DMS153 treated with DMSO at 0.1 percent for 48 hours (cell line): Measurements from ENCODE around the gene GPN2.
"Not testable (repeated sequence)": the region's sequence is repeated elsewhere in the genome, so short reads cannot be mapped to it uniquely, and the experiment has no call there.

Experiments
- DNase-seq: peaks from one replicate; lab custom pipeline; 2025; ENCODE audit not compliant: unreplicated experiment; lab: John Stamatoyannopoulos, UW

The GPN2 gene

GRCh38 chr1:26900815-26901511 lies 10.9 kb upstream of the GPN2 start:
- no peak for DNase-seq

- DNase-seq, result peak; percentile 96
Observed at GRCh38 chr1:26900001-26900814, 10.1 kb upstream of the GPN2 start, which contains the start of gene GPATCH3. GPATCH3 (minus strand) TSS chr1:26900467; CDS start chr1:26900442, 25 bp downstream.

- DNase-seq, result no peak
Observed at GRCh38 chr1:26897351-26897750, 7.3 kb upstream of the GPN2 start.

- DNase-seq, result no peak
Observed at GRCh38 chr1:26894263-26894662, 4.2 kb upstream of the GPN2 start.

GRCh38 chr1:26890467-26890796 lies 349 bp upstream of the GPN2 start:
- DNase-seq, result no peak

- DNase-seq, result no peak
Observed at GRCh38 chr1:26888231-26888630, 1.9 kb downstream of the GPN2 start.

- no peak for DNase-seq
Observed at GRCh38 chr1:26887125-26887524, 3.0 kb downstream of the GPN2 start.

GRCh38 chr1:26882696-26883463 lies 7.2 kb downstream of the GPN2 start:
- no peak for DNase-seq

- DNase-seq, result not testable (repeated sequence)
Observed at GRCh38 chr1:26881611-26882010, 8.5 kb downstream of the GPN2 start.

- DNase-seq, result no peak
Observed at GRCh38 chr1:26879793-26880192, 10.3 kb downstream of the GPN2 start.

GRCh38 chr1:26877326-26877725 lies 12.8 kb downstream of the GPN2 start:
- DNase-seq, result no peak

GRCh38 chr1:26874896-26875295 lies 15.2 kb downstream of the GPN2 start:
- no peak for DNase-seq

- not testable (repeated sequence) for DNase-seq
Observed at GRCh38 chr1:26873097-26873496, 17.0 kb downstream of the GPN2 start.

- DNase-seq, result peak; percentile 100
Observed at GRCh38 chr1:26864610-26865480, 25.2 kb downstream of the GPN2 start.

GRCh38 chr1:26863685-26864077 lies 26.4 kb downstream of the GPN2 start:
- DNase-seq, result no peak

GRCh38 chr1:26862781-26863684 lies 27.1 kb downstream of the GPN2 start, which contains the start of gene SFN:
SFN (plus strand) TSS chr1:26863149; CDS start chr1:26863213, 64 bp downstream.
- peak; percentile 99 for DNase-seq

- DNase-seq, result peak; percentile 8
Observed at GRCh38 chr1:26861889-26862378, 28.1 kb downstream of the GPN2 start.

GRCh38 chr1:26861286-26861701 lies 28.8 kb downstream of the GPN2 start:
- DNase-seq, result no peak

- DNase-seq, result no peak
Observed at GRCh38 chr1:26858891-26859640, 31.0 kb downstream of the GPN2 start.
